ENCODE results near the gene MSLN. TPM values are rescaled to one million over a fixed set of nuclear protein-coding genes. Genes with fewer than 3 reads are reported as not detected.

The MSLN gene
- total RNA-seq, 4 donors from 2014 or later, result 0.79 to 5.4 (median 2.3) TPM

GRCh38 chr16:754656-755055 is 5.9 kb upstream of the MSLN start:
- intact Hi-C loops (cut with DNase I), result no loop called here
- TF ChIP-seq CTCF (IDR thresholded peaks at IDR 0.05) (no peak), POLR2A (IDR thresholded peaks at IDR 0.05) (no peak)
- peaks cover 0 to 57% (median 0%) of the 10 kb centered on the region in 4 donors for H3K27me3 ChIP-seq
- H3K9me3 ChIP-seq, result no peaks in the 10 kb centered on the region
- no peak for DNase-seq
- no peak overlapping the region for H3K4me3 ChIP-seq
- no peak overlapping the region for H3K27ac ChIP-seq
- H3K36me3 ChIP-seq, result no peaks in the 10 kb centered on the region
- peaks cover 0 to 42% (median 3%) of the 10 kb centered on the region in 3 donors for H3K4me1 ChIP-seq
- WGBS, 2 donors, result 22 to 28% methylated on average over 11 of the region's 11 CpGs

GRCh38 chr16:756428-756827 is 4.1 kb upstream of the MSLN start:
- intact Hi-C loops (cut with DNase I), result no loop called here
- no peak for DNase-seq
- Histone ChIP-seq H3K36me3 (no peaks in the 10 kb centered on the region), H3K27ac (no peak overlapping the region), H3K4me3 (no peak overlapping the region), H3K27me3 (peaks cover 0 to 60% (median 0%) of the 10 kb centered on the region in 4 donors), H3K9me3 (no peaks in the 10 kb centered on the region), H3K4me1 (peaks cover 7 to 57% (median 12%) of the 10 kb centered on the region in 3 donors)
- 58 to 91% methylated on average over 5 of the region's 5 CpGs for WGBS, 2 donors
- TF ChIP-seq POLR2A (IDR thresholded peaks at IDR 0.05) (no peak), CTCF (IDR thresholded peaks at IDR 0.05) (no peak)

GRCh38 chr16:759110-759910 is 1.2 kb upstream of the MSLN start:
- Histone ChIP-seq H3K9me3 (no peaks in the 10 kb centered on the region), H3K4me3 (no peak overlapping the region), H3K27me3 (peaks cover 0 to 56% (median 0%) of the 10 kb centered on the region in 4 donors), H3K27ac (peak overlapping the region; percentile 34 to 68 (median 60)), H3K36me3 (no peaks in the 10 kb centered on the region), H3K4me1 (peaks cover 7 to 54% (median 12%) of the 10 kb centered on the region in 3 donors)
- WGBS, 2 donors, result 56 to 88% methylated on average over 16 to 18 of the region's 34 CpGs
- TF ChIP-seq CTCF (IDR thresholded peaks at IDR 0.05) (peak in 1 of 6 experiments; percentile 25), POLR2A (IDR thresholded peaks at IDR 0.05) (no peak)
- intact Hi-C loops (cut with DNase I), result no loop called here
- DNase-seq, result no peak

GRCh38 chr16:760065-760464 is 469 bp upstream of the MSLN start:
- H3K4me3 ChIP-seq, result no peak overlapping the region
- H3K27ac ChIP-seq, result peak overlapping the region; percentile 34 to 68 (median 60)

More at GRCh38 chr16:760065-760464, 469 bp upstream of the MSLN start:
- DNase-seq, result no peak
- no peak for TF ChIP-seq CTCF (IDR thresholded peaks at IDR 0.05)
- TF ChIP-seq POLR2A (IDR thresholded peaks at IDR 0.05), result no peak
- Histone ChIP-seq H3K27me3 (peaks cover 0 to 57% (median 0%) of the 10 kb centered on the region in 4 donors), H3K4me1 (peaks cover 7 to 47% (median 12%) of the 10 kb centered on the region in 3 donors), H3K36me3 (no peaks in the 10 kb centered on the region), H3K9me3 (no peaks in the 10 kb centered on the region)
- no CpG with 5 or more reads among the region's 15 CpGs for WGBS, 2 donors
- intact Hi-C loops (cut with DNase I), result no loop called here

Data from esophagus squamous epithelium (tissue), 5 donors.